GM13977 (cell line): Measurements from ENCODE around the gene FECH.
"Not testable (repeated sequence)": the region's sequence is repeated elsewhere in the genome, so short reads cannot be mapped to it uniquely, and the experiment has no call there.

Experiments used
- DNase-seq: peaks from one replicate; pipeline ENCODE4 v3.0.0; 2012; ENCODE audit warnings: low spot score
- in situ Hi-C: fragments of 300-500 bp; cut with MboI; formaldehyde crosslinking; loops from one replicate; pipeline ENCODE4 v1.12.0; 2022; ENCODE audit warnings: low sequenced_read_pairs, low pct_unique_long_range_greater_than_20kb, mixed read lengths, inconsistent platforms; ENCODE audit not compliant: unreplicated experiment
- TF ChIP-seq, protein P1 (sequence below): IDR thresholded peaks from 2 replicates; pipeline ENCODE4 v1.5.1; 2012; ENCODE audit warnings: mild to moderate bottlenecking, control low read depth; ENCODE audit not compliant: insufficient read depth; ENCODE audit errors: extremely low read depth, missing control alignments

FECH gene

DNA sequence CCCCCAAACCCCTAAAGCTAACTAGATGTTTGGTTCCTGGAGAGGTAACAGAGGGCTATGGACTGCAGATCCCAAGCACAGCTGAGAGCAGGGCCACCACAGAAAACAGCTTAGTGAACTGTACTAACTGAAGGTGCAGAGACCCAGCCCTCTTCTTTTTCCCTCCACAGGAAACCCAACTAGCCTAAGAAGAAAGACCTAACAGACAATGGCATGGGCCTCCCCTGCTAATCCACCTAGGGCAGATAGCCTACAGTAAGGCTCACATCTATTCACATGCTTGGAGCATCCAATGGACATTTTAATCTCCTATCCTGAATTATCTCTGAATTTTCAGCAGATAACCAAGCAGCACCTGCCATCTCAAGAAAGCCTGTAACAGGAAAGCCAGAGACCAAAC is 8.8 kb upstream of the FECH start:
- no peak for DNase-seq
- TF ChIP-seq, protein P1, sequence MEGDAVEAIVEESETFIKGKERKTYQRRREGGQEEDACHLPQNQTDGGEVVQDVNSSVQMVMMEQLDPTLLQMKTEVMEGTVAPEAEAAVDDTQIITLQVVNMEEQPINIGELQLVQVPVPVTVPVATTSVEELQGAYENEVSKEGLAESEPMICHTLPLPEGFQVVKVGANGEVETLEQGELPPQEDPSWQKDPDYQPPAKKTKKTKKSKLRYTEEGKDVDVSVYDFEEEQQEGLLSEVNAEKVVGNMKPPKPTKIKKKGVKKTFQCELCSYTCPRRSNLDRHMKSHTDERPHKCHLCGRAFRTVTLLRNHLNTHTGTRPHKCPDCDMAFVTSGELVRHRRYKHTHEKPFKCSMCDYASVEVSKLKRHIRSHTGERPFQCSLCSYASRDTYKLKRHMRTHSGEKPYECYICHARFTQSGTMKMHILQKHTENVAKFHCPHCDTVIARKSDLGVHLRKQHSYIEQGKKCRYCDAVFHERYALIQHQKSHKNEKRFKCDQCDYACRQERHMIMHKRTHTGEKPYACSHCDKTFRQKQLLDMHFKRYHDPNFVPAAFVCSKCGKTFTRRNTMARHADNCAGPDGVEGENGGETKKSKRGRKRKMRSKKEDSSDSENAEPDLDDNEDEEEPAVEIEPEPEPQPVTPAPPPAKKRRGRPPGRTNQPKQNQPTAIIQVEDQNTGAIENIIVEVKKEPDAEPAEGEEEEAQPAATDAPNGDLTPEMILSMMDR = no peak
- in situ Hi-C loops = no loop called here

DNA sequence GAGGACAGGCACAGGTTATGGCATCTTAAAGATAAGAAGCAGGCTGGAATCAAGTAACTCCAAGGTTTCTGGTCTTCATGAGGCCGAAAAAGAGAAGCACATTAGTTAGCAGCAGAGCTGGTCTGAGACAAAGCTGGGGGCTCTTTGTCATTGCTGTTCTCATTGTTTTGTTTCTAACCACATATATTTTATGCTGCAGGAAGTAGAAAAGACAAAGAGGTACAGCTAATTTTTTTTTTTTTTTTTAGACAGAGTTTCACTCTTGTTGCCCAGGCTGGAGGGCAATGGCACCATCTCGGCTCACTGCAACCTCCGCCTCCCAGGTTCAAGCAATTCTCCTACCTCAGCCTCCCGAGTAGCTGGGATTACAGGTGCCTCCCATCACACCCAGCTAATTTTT is 6.2 kb upstream of the FECH start:
- in situ Hi-C loops, DNase-seq: not testable (repeated sequence)

DNA sequence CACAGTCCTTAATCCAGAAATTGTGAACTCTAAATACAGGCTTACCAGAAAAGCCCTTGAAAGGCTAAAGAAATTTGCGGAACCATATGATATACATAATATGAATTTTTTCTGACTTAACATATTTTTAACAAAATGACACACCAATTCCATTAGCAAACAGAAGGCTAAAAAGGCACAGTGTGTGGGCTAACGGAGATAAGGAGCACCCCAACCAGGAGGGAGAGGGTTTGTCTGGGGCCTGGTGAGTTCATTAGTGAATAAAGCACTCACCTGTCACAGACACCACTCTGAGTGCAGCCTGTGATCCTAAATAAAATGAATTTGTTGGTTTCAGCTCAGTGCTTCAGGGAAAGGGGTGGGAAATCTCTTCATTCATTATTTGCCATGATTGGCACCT is 2.7 kb upstream of the FECH start:
- in situ Hi-C loops = no loop called here
- no peak for DNase-seq
- TF ChIP-seq, protein P1 = no peak

DNA sequence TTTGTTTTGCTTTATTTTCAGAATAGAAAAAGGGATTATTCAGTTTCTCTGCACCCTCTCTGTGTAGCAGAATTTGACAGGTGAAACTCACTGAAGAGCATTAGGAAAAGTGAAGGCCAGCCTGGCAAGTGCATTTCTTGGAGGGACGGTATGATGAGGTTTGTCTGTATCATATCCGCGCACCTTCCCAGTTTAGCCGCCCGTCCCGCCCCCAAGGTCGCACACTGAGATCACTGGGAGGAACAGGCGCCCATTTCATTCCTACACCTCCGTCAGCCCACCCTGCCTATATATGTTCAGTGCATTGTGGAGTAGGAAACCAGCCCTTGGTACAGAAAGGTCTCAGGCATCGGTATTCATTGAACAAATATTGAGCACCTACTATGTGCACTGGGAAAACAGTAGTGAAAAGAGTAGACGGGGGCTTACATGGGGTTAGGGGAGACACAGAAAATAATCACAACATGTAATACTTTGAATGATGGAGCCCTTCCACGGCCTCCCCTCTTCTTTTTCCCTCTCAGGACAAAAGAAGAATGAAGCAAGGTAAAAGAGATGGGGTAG is 678 bp upstream of the FECH start:
- TF ChIP-seq, protein P1 = no peak
- in situ Hi-C loops = no loop called here
- DNase-seq = no peak

DNA sequence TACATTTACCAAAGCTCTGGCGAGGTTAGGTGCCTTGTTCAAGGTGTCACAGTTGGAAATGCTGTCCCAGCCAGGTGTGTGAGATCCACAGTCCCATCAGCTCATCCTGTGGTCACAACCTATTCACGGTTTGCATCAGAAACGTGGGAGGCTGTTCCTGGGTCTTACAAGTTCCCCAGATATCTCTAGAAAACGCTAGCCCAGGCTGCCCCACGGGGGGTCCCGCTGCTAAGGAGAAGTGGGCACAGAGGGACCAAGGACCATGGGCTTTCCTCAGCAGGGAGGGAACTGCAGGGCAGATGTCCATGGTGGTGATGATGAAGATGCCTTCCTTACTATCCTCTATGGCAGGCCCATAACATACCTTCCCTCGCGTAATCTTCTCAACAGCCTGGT is 649 bp downstream of the FECH start:
- no peak for DNase-seq
- TF ChIP-seq, protein P1 = no peak
- in situ Hi-C loops = no loop called here

DNA sequence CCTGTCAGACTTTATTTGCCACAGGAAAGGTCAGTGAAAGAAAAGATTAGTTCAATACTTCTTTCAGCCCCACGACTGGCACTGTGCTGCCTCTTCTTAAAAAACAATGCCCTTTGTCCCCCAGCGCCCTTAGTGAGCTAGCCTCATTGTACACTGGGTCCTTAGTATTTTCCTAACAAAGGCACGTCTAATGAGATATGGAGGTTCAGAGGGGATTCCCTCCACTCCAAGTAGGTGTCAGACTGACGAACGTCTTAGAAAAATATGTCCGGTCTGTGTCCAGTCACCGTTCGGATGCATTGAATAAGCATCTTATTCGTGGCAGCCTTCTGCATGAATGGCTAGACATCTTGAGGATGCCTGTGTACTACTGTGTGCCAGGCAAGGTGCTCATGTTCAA is 1.1 kb downstream of the FECH start:
- in situ Hi-C loops = no loop called here
- TF ChIP-seq, protein P1 = no peak
- DNase-seq = no peak

DNA sequence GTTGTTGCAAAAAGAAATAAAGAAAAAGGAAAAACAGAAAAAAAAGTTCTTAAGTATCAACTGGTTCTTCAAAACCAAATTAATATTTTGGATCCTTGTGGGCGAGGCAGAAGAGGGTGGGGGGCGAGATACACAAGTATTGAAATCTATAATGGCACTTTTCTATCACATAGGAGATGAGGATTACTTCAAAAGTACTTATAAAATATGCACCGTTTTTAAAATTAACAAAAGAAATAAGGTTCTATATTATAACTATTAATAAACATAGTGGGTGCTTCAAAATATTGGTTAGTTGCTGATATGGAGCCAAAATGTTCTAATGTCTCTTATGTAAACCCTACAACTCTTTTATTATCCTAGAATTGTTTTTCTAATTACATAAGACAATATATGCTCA is 2.1 kb downstream of the FECH start:
- TF ChIP-seq, protein P1 = no peak
- DNase-seq = no peak
- in situ Hi-C loops = no loop called here
